Metanephros (tissue), 1 donor: ENCODE data around the gene KCNH2. TPM values are rescaled to one million over a fixed set of nuclear protein-coding genes. Genes with fewer than 3 reads are reported as not detected.

Experiments used
- total RNA-seq: library from RNA; depleted of rRNA; stranded (reverse); fragments of >200 nt; gene quantifications from one replicate; pipeline ENCODE4 v1.2.3, GENCODE V29; 2014

KCNH2 gene
- 14.4 TPM for total RNA-seq

GRCh38 chr7:150978126-150978789, at the start of gene KCNH2:
TSS of gene KCNH2 (minus strand) at chr7:150978321. CDS start at chr7:150977913, 408 bp downstream.

GRCh38 chr7:151024435-151025056, 46.4 kb upstream of the KCNH2 start, which contains the start of gene ATG9B:
TSS of gene ATG9B (minus strand) at chr7:151024494. CDS start at chr7:151024423, 71 bp downstream.

GRCh38 chr7:150990416-150991186, 12.5 kb upstream of the KCNH2 start, which contains the start of gene NOS3:
TSS of gene NOS3 (plus strand) at chr7:150991017. CDS start at chr7:150993804, 2,787 bp downstream.

Other genes starting within 250 kb of the KCNH2 start
- 17.0 TPM for gene GIMAP5, start 240.9 kb downstream of the KCNH2 start, total RNA-seq
- 69.6 TPM for gene TMEM176B, start 178.0 kb downstream of the KCNH2 start, total RNA-seq
- 71.8 TPM for gene TMEM176A, start 177.6 kb downstream of the KCNH2 start, total RNA-seq
- 82.9 TPM for gene AOC1, start 125.8 kb downstream of the KCNH2 start, total RNA-seq
- 22.5 TPM for gene NOS3, start 12.7 kb upstream of the KCNH2 start, total RNA-seq
- gene ATG9B, start 46.2 kb upstream of the KCNH2 start, total RNA-seq = 0.70 TPM
- 24.6 TPM for gene ABCB8, start 50.1 kb upstream of the KCNH2 start, total RNA-seq
- gene ASIC3, start 70.2 kb upstream of the KCNH2 start, total RNA-seq = 0.76 TPM
- gene CDK5, start 79.6 kb upstream of the KCNH2 start, total RNA-seq = 13.3 TPM
- gene SLC4A2, start 81.3 kb upstream of the KCNH2 start, total RNA-seq = 110 TPM
- 64.4 TPM for gene FASTK, start 102.5 kb upstream of the KCNH2 start, total RNA-seq
- 25.7 TPM for gene TMUB1, start 105.2 kb upstream of the KCNH2 start, total RNA-seq
- 48.6 TPM for gene AGAP3, start 108.2 kb upstream of the KCNH2 start, total RNA-seq
- 0.64 TPM for gene GBX1, start 189.4 kb upstream of the KCNH2 start, total RNA-seq
- 3.4 TPM for gene ASB10, start 208.9 kb upstream of the KCNH2 start, total RNA-seq
- gene H2BK1, start 232.2 kb upstream of the KCNH2 start, total RNA-seq = not detected
- 22.3 TPM for gene ABCF2, start 248.9 kb upstream of the KCNH2 start, total RNA-seq